ENCODE results near the gene CUEDC2.
A peak's percentile ranks its signal among the peaks of the same experiment; 100 is the strongest.

The CUEDC2 gene

DNA sequence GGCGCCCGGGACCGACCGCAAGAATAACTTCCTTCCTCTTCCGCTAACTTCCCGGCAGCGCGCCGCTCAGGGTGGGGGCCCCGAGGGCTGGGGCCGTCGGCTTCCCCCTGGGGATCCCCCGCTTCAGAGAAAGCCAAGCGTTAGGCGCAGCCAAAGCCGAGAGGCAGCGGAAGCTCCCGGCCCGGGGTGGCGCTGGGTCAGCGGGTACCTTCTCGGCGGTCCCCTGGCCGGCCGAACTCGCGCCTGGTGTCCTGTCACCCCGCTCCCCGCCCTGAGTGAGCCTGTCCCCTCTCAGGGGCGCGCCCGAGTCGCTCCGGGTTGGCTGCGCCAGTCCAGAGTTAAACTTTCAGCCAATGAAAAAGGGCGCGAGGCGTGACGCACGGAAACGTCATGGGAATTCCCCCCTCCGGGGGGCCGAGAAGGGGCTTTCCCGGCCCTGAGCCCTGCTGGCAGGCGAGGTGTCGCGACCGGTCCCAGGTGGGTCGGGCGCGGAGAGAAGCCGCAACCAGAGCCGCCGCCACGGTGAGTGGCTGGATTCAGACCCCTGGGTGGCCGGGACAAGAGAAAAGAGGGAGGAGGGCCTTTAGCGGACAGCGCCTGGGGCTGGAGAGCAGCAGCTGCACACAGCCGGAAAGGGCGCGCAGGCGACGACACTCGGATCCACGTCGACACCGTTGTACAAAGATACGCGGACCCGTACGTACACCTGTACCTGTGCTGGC lies 38.1 kb downstream of the CUEDC2 start (continued):
- TF ChIP-seq, protein P1, sequence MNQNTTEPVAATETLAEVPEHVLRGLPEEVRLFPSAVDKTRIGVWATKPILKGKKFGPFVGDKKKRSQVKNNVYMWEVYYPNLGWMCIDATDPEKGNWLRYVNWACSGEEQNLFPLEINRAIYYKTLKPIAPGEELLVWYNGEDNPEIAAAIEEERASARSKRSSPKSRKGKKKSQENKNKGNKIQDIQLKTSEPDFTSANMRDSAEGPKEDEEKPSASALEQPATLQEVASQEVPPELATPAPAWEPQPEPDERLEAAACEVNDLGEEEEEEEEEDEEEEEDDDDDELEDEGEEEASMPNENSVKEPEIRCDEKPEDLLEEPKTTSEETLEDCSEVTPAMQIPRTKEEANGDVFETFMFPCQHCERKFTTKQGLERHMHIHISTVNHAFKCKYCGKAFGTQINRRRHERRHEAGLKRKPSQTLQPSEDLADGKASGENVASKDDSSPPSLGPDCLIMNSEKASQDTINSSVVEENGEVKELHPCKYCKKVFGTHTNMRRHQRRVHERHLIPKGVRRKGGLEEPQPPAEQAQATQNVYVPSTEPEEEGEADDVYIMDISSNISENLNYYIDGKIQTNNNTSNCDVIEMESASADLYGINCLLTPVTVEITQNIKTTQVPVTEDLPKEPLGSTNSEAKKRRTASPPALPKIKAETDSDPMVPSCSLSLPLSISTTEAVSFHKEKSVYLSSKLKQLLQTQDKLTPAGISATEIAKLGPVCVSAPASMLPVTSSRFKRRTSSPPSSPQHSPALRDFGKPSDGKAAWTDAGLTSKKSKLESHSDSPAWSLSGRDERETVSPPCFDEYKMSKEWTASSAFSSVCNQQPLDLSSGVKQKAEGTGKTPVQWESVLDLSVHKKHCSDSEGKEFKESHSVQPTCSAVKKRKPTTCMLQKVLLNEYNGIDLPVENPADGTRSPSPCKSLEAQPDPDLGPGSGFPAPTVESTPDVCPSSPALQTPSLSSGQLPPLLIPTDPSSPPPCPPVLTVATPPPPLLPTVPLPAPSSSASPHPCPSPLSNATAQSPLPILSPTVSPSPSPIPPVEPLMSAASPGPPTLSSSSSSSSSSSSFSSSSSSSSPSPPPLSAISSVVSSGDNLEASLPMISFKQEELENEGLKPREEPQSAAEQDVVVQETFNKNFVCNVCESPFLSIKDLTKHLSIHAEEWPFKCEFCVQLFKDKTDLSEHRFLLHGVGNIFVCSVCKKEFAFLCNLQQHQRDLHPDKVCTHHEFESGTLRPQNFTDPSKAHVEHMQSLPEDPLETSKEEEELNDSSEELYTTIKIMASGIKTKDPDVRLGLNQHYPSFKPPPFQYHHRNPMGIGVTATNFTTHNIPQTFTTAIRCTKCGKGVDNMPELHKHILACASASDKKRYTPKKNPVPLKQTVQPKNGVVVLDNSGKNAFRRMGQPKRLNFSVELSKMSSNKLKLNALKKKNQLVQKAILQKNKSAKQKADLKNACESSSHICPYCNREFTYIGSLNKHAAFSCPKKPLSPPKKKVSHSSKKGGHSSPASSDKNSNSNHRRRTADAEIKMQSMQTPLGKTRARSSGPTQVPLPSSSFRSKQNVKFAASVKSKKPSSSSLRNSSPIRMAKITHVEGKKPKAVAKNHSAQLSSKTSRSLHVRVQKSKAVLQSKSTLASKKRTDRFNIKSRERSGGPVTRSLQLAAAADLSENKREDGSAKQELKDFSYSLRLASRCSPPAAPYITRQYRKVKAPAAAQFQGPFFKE (tag by site-specific recombination; IDR thresholded peaks at IDR 0.05; ENCODE audit: borderline replicate concordance): no peak
- TF ChIP-seq SALL2 (tag by site-specific recombination; IDR thresholded peaks at IDR 0.05; ENCODE audit: borderline replicate concordance) (no peak), ZNF2 (tag by site-specific recombination; IDR thresholded peaks at IDR 0.05) (peak; percentile 55), ZNF133 (tag by site-specific recombination; IDR thresholded peaks at IDR 0.05) (no peak), GLIS1 (tag by site-specific recombination; IDR thresholded peaks at IDR 0.05) (peak; percentile 96), SP3 (tag by site-specific recombination; IDR thresholded peaks at IDR 0.05) (peak; percentile 68), ZNF558 (tag by site-specific recombination; IDR thresholded peaks at IDR 0.05) (no peak), ZNF629 (tag by site-specific recombination; IDR thresholded peaks at IDR 0.05) (peak; percentile 100), ZNF837 (tag by site-specific recombination; IDR thresholded peaks at IDR 0.05) (0 out of 2 replicates have a peak, but pooled peaks have one; percentile 27), YY2 (tag by site-specific recombination; IDR thresholded peaks at IDR 0.05) (no peak), ZNF24 (tag by site-specific recombination; IDR thresholded peaks at IDR 0.05) (0 out of 2 replicates have a peak, but pooled peaks have one; percentile 75), ZNF530 (tag by site-specific recombination; IDR thresholded peaks at IDR 0.05; ENCODE audit: low read depth) (no peak), ZNF169 (tag by site-specific recombination; IDR thresholded peaks at IDR 0.05) (no peak), ZNF792 (tag by site-specific recombination; IDR thresholded peaks at IDR 0.05) (no peak), ZBTB8A (tag by site-specific recombination; IDR thresholded peaks at IDR 0.05) (peak; percentile 97), EGR2 (tag by site-specific recombination; IDR thresholded peaks at IDR 0.05; ENCODE audit: low read depth) (no peak), BCL11B (tag by site-specific recombination; IDR thresholded peaks at IDR 0.05; ENCODE audit: low read depth) (0 out of 2 replicates have a peak, but pooled peaks have one; percentile 13), ZEB2 (tag by site-specific recombination; IDR thresholded peaks at IDR 0.05) (peak; percentile 87), ZNF140 (tag by site-specific recombination; IDR thresholded peaks at IDR 0.05) (no peak), ZNF501 (tag by site-specific recombination; IDR thresholded peaks at IDR 0.05) (peak; percentile 86; the same call in 1 of the 2 replicates), IKZF3 (tag by site-specific recombination; IDR thresholded peaks at IDR 0.05) (peak; percentile 50; the same call in 1 of the 2 replicates), ZNF354C (tag by site-specific recombination; IDR thresholded peaks at IDR 0.05; ENCODE audit: borderline replicate concordance, low read depth) (no peak), ZNF221 (tag by site-specific recombination; IDR thresholded peaks at IDR 0.05; ENCODE audit: borderline replicate concordance) (no peak), SP2 (tag by site-specific recombination; IDR thresholded peaks at IDR 0.05) (peak; percentile 94)
- TF ChIP-seq, protein P2, sequence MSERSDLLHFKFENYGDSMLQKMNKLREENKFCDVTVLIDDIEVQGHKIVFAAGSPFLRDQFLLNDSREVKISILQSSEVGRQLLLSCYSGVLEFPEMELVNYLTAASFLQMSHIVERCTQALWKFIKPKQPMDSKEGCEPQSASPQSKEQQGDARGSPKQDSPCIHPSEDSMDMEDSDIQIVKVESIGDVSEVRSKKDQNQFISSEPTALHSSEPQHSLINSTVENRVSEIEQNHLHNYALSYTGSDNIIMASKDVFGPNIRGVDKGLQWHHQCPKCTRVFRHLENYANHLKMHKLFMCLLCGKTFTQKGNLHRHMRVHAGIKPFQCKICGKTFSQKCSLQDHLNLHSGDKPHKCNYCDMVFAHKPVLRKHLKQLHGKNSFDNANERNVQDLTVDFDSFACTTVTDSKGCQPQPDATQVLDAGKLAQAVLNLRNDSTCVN (tag by site-specific recombination; optimal IDR thresholded peaks at IDR 0.05): peak; percentile 95
- TF ChIP-seq, protein P3, sequence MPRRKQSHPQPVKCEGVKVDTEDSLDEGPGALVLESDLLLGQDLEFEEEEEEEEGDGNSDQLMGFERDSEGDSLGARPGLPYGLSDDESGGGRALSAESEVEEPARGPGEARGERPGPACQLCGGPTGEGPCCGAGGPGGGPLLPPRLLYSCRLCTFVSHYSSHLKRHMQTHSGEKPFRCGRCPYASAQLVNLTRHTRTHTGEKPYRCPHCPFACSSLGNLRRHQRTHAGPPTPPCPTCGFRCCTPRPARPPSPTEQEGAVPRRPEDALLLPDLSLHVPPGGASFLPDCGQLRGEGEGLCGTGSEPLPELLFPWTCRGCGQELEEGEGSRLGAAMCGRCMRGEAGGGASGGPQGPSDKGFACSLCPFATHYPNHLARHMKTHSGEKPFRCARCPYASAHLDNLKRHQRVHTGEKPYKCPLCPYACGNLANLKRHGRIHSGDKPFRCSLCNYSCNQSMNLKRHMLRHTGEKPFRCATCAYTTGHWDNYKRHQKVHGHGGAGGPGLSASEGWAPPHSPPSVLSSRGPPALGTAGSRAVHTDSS (tag by site-specific recombination; IDR thresholded peaks at IDR 0.05): peak; percentile 50; the same call in 1 of the 2 replicates
- TF ChIP-seq, protein P4, sequence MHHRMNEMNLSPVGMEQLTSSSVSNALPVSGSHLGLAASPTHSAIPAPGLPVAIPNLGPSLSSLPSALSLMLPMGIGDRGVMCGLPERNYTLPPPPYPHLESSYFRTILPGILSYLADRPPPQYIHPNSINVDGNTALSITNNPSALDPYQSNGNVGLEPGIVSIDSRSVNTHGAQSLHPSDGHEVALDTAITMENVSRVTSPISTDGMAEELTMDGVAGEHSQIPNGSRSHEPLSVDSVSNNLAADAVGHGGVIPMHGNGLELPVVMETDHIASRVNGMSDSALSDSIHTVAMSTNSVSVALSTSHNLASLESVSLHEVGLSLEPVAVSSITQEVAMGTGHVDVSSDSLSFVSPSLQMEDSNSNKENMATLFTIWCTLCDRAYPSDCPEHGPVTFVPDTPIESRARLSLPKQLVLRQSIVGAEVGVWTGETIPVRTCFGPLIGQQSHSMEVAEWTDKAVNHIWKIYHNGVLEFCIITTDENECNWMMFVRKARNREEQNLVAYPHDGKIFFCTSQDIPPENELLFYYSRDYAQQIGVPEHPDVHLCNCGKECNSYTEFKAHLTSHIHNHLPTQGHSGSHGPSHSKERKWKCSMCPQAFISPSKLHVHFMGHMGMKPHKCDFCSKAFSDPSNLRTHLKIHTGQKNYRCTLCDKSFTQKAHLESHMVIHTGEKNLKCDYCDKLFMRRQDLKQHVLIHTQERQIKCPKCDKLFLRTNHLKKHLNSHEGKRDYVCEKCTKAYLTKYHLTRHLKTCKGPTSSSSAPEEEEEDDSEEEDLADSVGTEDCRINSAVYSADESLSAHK (tag by site-specific recombination; IDR thresholded peaks at IDR 0.05): peak; percentile 7; the same call in 1 of the 2 replicates
- TF ChIP-seq, protein P5, sequence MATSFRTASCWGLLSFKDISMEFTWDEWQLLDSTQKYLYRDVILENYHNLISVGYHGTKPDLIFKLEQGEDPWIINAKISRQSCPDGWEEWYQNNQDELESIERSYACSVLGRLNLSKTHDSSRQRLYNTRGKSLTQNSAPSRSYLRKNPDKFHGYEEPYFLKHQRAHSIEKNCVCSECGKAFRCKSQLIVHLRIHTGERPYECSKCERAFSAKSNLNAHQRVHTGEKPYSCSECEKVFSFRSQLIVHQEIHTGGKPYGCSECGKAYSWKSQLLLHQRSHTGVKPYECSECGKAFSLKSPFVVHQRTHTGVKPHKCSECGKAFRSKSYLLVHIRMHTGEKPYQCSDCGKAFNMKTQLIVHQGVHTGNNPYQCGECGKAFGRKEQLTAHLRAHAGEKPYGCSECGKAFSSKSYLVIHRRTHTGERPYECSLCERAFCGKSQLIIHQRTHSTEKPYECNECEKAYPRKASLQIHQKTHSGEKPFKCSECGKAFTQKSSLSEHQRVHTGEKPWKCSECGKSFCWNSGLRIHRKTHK (tag by site-specific recombination; IDR thresholded peaks at IDR 0.05): no peak
